Fibroblast of peridontal ligament (primary cell): ENCODE measurements around the gene MATCAP1.
A peak's percentile ranks its signal among the peaks of the same experiment; 100 is the strongest.

Source experiments
- DNase-seq: peaks from one replicate; pipeline ENCODE4 v3.0.0-alpha.2; 2010; ENCODE audit errors: extremely low read depth

Gene MATCAP1

DNA sequence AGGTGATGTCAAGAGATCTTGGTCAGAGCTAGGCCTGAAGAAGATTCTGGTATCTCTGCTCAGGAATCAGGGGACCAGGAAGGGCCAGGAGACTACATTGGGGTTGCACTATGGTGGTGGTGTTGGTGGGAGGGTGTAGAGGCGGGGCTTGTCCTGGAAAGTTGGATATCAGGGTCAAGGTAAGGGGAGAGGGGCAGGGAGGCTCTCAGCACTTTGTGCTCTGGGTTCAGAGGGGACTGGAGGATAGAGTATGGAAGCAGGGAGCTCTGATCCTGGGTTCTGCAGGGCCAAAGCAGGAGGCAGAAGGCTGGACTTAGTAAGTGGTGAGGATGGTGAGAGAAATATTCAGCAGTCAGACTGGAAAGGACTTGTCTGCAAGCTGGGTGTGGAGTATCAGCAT lies 10.4 kb downstream of the MATCAP1 start:
- no peak for DNase-seq

DNA sequence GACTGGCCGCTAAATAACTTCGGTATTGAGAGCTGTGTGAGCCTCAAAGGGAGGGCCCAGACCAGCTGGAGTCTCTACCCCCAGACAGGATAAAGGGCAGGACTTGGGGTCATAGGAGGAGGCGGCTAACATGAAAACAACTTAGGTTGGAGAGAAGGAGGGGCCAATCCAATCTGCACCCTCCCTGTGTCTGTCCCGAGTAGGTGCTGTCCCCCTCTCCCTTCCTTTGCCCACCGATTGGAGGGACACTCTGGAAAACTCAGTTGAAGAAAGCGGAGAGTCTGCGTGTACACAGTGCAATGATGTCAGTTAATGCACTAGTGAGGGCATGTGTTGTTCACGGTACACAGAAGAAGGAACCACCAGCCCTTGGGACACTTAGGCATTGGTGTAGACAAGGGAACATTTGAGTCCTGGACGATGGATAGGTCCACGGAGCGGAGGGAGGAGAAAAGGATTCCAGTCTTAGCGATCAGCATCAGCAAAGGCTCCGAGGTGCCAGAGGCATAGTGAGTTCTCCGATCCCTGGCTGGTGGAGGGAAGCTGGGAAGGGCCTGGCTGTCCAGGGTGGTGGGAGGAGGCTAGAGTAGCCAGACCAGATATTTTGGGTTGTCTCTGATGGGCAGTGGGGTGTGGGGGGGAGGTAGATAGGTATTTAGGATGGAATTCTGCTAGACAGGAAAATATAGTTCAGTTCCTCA lies 12.7 kb downstream of the MATCAP1 start:
- DNase-seq: peak; percentile 40

DNA sequence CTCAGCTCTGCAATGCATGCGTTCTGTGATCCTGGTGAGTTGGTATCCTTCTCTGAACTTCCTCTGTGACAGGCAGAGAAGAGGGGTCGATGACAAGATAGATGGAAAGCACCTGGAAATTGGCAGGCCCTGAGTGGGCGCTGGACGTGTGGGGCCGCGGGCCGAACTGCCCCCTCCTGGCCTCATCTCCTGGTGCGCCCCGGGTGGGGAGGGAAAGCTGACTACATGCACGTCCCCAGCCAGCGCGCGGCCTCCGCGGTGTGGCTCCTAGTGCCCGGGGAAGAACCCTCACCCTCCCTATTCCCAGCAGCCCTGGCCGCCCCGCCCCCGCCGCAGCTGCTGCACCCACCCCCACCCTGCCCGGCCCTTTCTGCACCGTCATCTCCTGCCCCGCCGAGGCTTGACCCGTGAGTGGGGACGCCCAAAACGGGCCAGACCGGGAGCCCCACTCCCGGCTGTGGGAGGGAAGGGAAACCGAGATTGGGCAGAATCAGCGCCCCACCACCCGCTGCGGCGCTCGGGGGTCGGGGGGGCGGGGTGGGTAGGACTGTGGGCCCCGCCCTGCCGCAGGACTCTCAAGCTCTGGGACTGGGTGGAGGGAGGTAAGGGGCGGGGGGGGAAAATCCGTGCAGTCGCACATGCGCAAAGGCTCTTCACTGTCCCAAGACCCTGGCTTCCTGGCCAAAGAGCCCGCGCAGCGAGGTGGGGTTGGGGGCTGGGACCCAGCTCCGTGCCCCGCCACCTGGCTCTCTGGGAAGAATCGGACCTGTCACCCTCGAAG lies 13.4 kb downstream of the MATCAP1 start, which contains the start of gene NOL3:
TSS of gene NOL3 (plus strand) at position 371 of the 781 bp plus-strand sequence.
- DNase-seq: peak; percentile 77

DNA sequence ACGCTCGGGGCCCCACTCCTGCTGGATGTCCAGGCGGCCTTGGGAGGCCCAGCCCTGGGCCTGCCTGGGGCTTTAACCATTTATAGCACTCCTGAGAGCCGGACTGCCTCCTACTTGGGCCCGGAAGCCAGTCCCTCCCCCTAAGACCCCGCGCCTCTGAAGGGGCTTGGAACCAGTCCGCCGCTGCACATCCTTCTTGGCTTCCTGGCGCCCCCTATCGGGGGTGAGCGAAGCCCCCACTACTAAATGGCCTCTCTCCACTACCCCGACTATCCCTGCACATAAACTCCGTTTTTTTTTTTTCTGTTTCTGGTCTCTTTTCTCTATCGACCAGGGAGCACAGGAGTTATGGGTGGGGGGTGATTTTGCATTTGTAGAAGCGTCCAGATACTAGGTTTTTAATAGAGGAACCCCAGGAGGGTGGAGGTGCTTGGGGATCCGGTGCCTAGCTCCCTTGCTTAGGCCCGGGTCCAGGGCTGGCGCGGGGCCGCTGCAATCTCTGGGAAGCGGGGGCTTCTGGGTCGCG lies 14.1 kb downstream of the MATCAP1 start:
- DNase-seq: no peak

DNA sequence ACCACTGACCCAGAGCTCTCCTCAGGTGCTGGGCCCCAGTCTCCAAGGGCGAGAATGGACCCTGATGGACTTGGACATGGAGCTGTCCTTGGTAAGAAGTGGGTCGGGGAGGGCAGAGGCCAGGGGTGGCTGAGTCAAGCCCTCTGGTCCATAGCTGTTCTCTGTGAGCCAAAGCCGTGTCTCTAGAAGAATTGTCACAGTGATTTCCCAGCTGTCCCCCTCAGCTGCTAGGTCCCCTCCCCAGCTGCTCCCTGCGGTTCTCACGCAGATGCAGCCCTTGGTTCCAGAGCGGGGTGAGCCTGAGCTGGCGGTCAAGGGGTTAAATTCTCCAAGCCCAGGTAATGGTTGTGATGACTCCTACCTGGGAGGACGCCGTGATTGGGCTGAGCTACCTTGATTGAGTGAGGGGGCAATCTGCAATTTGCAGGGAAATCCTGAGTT lies 14.7 kb downstream of the MATCAP1 start:
- no peak for DNase-seq

DNA sequence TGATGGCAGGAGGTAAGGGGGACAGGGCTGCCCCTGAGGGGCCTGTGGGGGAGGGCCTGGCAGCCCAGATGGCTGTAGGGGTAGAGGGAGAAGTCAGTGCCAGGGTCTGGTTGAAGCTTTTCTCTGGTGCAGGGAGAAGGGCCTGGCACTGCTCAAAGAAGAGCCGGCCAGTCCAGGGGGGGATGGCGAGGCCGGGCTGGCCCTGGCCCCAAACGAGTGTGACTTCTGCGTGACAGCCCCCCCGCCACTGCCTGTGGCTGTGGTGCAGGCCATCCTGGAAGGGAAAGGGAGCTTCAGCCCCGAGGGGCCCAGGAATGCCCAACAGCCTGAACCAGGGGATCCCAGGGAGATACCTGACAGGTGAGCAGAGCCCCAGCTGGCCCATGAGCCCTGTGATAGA lies 16.2 kb downstream of the MATCAP1 start:
- DNase-seq: no peak

DNA sequence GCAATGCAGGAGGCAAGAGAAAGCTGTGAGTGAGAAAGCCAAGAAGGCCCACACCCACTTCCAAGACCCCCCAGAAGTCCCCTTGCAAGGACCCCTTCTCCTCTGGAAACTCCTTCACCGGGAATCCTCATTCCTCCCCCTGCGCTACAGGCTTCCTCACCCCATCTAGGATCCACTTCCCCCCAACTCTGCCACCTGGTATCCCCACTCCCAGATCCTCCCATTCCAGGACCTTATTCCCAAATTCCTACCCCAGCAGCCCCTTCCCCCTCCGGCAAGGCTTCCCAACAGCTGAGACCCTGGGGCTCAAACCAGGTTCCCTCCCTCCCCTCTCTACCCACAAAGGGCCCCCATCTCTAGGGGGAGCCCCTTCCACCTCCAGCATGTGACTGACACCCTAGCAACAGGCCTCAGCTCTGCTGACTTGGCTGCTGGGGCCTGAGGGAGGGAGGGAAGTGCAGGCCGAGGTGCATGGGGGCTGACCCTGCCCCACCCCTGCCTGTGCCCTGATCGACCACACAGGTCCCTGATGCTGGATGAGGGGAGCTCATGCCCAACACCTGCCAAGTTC lies 17.1 kb downstream of the MATCAP1 start:
- no peak for DNase-seq

DNA sequence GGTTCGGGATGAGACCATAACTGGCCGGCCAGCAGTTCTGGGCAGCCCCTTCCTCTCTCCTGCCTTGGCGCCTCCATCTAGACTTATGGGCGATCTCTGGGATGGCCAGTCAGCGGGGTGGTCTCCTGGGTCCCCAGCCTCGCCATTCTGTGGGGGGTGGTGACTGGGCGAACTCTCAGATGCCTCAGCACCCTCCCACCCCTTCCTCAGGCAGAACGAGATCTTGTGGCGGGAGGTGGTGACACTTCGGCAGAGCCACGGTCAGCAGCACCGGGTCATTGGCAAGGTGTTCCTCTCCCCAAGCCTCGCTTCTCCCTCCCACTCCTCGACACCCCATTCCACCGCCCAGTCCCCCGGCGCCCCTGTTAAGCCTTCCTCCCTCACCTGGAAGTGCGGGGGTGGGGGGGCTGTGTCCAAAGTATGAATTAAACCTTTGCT lies 17.6 kb downstream of the MATCAP1 start:
- no peak for DNase-seq

DNA sequence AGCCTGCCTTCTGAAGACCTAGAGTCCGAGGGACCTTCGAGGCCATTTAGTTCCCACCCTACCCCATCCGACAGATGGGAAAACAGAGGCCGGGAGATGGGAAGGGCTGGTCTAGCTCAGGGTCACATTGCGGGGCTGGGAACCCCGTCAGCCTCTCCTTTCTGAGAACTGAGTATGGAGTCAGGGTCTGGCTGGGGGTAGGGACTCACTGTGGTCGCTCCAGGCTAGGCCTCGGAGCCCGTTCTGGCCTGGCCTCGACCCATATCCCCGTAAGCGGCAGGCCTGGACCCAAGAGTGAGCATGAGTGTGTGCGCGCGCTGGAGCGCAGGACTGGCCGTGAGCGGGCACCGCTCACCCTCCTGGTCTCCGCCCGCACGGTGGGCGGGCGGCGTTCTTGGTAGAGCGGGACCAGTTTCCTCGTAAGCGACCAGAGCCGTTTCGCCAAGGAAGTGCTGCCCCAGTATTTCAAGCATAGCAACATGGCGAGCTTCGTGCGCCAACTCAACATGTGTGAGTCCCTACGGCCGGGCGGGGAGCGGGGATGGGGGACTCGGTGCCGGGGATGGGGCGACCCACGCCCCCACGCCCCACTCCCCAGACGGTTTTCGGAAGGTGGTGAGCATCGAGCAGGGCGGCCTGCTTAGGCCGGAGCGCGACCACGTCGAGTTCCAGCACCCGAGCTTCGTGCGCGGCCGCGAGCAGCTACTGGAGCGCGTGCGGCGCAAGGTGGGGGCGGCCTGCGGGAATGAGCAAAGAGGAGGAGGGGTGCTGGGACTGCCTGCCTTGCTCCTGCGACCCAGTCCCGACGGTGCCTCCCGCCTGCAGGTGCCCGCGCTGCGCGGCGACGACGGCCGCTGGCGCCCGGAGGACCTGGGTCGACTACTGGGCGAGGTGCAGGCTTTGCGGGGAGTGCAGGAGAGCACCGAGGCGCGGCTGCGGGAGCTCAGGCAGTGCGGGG lies 18.4 kb downstream of the MATCAP1 start:
- DNase-seq: no peak

DNA sequence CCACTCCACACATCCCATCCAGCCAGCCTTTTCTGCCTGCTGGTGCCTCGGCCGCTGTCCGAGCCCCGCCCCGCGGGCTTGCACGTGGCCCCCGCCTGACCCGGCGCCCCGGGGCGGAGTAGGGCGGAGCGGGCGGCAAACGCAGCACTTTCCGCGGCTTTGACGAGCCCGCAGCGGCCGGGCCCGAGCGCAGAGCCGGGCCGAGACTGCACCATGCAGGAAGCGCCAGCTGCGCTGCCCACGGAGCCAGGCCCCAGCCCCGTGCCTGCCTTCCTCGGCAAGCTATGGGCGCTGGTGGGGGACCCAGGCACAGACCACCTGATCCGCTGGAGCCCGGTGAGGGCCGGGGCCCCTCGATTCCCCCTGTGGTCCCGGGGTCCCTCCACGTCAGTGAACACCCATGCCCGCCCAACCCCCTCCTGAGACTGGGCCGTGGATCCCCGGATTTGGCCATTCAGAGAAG lies 19.1 kb downstream of the MATCAP1 start, which contains the start of gene HSF4:
TSS of gene HSF4 (plus strand) at position 147 of the 463 bp plus-strand sequence. CDS start at position 214, 67 bp downstream.
- DNase-seq: peak; percentile 35

DNA sequence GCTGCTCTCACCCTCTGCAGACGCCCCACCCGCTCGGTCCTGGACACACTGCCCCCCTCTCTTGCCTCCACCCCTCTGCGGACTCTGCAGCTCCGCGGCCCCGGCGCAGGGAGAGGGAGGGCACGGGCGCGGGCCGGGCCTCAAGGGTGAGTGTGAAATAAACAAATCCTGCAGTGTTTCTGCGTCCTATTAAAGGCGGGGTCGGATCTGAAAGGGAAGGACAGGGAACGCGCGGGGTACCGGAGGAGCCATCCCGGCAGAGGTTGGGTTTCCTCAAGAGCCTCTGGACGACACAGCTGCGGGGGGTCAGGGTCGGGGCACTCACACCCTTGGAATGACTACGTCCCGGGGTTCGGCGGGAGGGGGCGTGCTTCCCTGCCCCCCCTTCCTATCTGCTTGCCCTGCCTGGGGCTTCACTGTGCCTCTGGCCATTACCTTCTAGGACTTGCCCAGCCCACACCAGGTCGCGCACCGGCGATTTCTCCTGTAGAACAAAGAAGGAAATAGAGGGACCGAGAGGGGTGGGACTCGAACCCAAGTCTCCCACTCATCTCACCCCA lies 19.7 kb downstream of the MATCAP1 start:
- peak; percentile 33 for DNase-seq

DNA sequence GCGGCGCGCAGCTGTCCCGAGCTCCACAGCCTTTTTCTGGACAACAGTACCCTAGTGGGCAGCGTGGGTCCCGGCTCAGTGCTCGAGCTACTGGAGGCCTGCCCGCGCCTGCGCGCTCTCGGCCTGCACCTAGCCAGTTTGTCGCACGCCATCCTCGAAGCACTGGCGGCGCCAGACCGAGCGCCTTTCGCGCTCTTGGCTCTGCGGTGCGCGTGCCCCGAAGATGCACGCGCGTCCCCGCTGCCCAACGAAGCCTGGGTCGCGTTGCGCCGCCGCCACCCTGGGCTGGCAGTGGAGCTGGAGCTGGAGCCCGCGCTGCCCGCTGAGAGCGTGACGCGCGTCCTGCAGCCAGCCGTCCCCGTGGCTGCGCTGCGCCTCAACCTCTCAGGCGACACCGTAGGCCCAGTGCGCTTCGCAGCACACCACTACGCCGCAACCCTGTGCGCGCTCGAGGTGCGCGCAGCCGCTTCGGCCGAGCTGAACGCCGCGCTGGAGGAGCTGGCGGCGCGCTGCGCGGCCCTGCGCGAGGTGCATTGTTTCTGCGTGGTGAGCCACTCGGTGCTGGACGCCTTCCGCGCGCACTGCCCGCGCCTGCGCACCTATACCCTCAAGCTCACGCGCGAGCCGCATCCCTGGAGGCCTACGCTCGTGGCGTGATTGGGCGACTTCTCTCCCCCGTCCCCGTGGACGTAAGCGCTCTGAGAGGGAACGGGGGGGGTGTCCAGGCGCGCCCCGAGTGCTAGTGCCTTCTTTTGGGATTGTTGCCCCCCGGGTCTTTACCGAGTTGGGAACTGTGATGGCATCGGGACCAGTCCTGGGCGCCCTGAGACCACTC lies 20.4 kb downstream of the MATCAP1 start:
- peak; percentile 60 for DNase-seq

DNA sequence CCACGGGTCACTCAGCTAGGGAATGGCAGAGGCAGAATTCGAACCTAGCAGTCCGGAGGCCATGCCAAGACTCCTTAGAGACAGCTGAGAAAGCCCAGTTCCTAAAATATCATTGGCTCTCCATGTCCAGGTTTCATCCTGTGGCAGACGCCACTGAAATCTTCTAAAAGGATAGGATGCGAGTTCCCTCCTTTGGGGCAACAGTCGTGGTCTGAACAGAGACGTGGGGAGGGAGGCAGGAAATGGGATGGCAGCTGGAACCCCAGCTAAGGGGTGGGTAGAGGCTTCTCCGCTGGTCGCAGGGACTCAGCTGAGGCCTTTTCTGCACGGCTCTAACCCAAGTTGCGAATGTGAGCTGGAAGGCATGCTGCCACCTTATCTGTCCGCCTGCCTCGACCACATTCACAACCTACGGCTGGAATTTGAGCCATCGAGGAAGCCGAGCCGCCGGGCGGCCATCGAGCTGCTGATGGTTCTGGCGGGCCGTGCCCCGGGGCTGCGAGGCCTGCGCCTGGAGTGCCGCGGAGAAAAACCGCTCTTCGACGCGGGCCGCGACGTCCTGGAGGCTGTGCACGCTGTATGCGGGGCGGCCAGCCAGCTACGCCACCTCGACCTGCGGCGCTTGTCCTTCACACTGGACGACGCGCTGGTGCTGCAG lies 21.1 kb downstream of the MATCAP1 start:
- DNase-seq: peak; percentile 29

DNA sequence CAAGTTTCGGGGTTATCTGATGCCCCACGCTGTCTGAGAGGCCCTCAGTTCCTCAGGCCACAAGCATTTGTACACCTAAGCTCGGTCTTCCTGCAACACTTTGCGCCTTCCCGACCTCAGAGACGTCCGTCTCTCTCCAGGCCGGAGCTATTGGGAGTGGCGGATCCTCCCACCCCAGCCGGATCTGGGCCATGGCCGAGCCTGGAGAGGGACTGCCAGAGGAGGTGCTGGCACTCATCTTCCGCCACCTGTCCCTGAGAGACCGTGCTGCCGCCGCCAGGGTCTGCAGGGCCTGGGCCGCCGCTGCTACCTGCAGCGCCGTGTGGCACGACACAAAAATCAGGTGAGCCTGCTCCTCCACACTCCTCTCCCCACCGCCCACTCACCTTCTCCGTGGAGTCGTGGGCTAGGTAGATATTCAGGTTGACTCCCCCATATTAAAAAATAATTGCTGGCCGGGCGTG lies 22.1 kb downstream of the MATCAP1 start:
- no peak for DNase-seq

DNA sequence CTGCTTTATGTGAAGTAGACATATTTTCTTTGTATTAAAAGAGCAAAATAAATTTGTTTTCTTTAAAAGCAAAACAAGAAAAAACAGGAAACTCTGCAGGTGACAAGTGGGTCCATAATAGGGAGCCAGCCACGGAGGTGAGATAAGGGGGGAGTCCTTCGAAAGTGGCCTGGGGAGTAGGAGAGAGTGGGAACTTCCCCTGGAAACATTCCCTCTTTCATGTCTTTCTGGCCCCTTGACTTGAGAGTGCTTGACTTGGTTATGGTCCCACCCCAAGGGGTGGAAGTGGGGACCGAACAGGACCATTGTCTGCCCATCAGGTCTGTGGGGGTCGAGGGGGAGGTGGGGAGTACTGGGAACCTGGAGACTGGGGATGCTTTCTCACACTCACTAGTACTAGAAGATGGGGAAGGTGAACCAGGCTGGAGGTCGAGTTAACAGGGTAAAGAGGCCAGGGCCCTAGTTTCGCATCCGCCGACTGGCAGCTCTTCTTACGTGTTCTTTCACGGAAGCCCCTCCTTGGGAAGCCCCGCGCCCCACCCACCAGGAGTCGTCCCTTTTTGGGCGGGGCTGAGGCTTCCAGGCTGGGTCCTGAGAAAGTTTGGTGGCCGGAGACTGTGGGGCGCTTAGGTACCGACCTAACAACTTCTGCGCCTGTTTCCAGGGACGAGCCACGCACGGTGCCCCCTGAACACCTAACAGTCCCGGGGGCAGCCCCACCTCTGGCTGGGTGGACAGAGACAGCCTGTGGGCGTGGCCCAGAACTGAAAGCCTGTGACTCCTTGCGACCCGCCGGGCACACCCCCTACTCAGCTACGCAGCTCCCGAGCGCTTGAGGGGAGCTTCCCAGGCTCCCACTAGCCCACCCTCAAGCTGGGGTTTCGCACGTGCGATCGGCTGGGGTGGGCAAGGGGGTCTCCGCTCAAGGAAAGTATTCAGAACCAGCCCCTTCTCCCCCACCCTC lies 24.8 kb downstream of the MATCAP1 start:
- no peak for DNase-seq

DNA sequence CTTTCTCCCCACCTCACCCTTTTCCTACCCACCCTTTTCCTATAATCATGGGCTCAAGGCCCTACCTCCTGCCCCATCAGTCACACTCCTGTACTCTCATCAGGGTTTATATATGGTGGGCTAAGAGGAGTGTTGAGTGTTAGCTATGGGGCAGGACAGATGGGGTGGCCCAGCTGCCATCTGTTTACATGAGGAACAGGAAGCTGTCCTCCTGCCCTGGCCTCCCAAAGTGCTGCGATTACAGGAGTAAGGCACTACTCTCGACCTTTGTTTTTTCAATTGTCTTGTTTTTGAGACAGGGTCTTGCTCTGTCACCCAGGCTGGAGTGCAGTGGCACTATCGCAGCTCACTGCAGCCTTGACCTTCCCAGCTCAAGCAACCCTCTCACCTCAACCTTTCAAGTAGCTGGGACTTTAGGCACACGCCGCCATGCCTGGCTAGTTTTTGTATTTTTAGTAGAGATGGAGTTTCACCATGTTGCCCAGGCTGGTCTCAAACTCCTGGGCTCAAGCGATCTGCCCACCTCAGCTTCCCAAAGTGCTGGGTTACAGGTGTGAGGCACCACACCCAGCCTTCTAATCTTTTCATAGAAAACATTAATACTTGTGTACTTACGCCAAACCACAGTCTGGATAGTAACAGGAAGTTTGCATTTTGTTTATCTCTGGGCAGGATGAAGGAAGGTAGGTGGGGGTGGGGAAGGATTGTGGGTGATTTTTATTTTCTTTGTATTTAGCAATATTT lies 25.7 kb downstream of the MATCAP1 start:
- DNase-seq: no peak

DNA sequence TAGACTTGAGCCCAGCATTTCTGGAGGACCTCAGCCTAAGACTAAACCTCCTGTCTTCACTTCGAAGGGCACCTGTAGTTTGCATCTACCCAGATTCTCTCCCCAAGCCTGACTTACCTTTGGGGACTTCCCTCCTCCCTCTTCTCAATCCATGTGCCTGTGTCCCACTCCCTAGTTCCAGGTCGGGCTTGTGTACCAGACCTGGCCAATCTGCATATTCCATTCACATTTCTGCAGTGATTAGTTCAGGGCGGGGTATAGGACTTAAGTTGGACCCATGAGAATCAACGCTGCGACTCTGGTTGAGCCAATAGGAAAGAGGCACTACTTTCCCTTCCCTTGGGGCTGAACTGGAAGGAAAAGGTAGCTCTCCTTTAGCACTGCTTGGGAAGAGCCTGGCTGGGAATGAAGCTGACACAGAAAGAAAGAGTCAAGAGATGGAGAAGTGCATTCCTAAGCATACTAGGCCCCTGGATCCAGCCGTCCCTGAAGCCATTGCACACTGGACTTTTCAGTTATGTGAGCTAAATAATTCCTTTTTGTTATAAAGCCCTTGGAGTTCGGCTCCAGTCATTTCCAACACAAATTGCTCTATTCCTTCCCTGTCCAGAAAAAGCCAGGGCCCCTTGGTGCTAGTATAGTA lies 26.5 kb downstream of the MATCAP1 start:
- DNase-seq: no peak
